OCI-LY7 (cell line): Measurements from ENCODE around the gene TTC16. TPM values are rescaled to one million over a fixed set of nuclear protein-coding genes. Genes with fewer than 3 reads are reported as not detected.

Experiments
- BruUV-seq: library from RNA; stranded (reverse); fragments of 400-500 nt; replicated peaks from 2 replicates; lab custom pipeline; 2021; lab: Mats Ljungman, UMichigan
- CTCF ChIA-PET: fragments of 300-600 bp; sonication (Branson Sonifier 250); formaldehyde crosslinking; loops from one replicate; lab custom pipeline; 2022; ENCODE audit warnings: antibody characterized with exemption; ENCODE audit not compliant: unreplicated experiment; lab: Charles Lee
- POLR2A ChIA-PET: fragments of 300-600 bp; sonication (Branson Sonifier 250); formaldehyde crosslinking; loops from one replicate; lab custom pipeline; 2022; ENCODE audit warnings: antibody characterized with exemption; lab: Charles Lee
- DNase-seq: peaks from one replicate; pipeline ENCODE4 v3.0.0-alpha.2; 2015; ENCODE audit warnings: low spot score
- H2AFZ ChIP-seq: fragments of 200-600 bp; sonication (generic), shearing (Covaris generic); 2 replicates; pipeline ENCODE4 v1.6.1; 2014; ENCODE audit warnings: mild to moderate bottlenecking, antibody characterized with exemption, low read length, moderate library complexity
- H3K27ac ChIP-seq: fragments of 200-600 bp; sonication (generic); 2 replicates; pipeline ENCODE4 v1.5.1; 2014; ENCODE audit warnings: mixed run types, low read depth, mild to moderate bottlenecking, moderate library complexity, low read length, inconsistent platforms; ENCODE audit not compliant: poor library complexity, severe bottlenecking
- H3K36me3 ChIP-seq: fragments of 200-600 bp; sonication (generic); 2 replicates; pipeline ENCODE4 v1.6.1; 2014; ENCODE audit warnings: mild to moderate bottlenecking, antibody characterized with exemption, low read length, moderate library complexity, mixed read lengths; ENCODE audit not compliant: insufficient read depth
- H3K4me1 ChIP-seq: fragments of 200-600 bp; sonication (generic); 2 replicates; pipeline ENCODE4 v1.5.1; 2014; ENCODE audit warnings: mild to moderate bottlenecking, low read length; ENCODE audit not compliant: insufficient read depth, poor library complexity, severe bottlenecking
- H3K4me2 ChIP-seq: fragments of 200-600 bp; sonication (generic); 2 replicates; pipeline ENCODE4 v1.6.1; 2014; ENCODE audit warnings: mild to moderate bottlenecking, low read length
- H3K4me3 ChIP-seq: fragments of 200-600 bp; sonication (generic); 2 replicates; pipeline ENCODE4 v1.5.1; 2014; ENCODE audit warnings: mild to moderate bottlenecking, low read depth, low read length; ENCODE audit not compliant: poor library complexity, severe bottlenecking
- H3K79me2 ChIP-seq: fragments of 200-600 bp; sonication (generic); 2 replicates; pipeline ENCODE4 v1.6.1; 2016; ENCODE audit warnings: low read depth, mild to moderate bottlenecking, low read length, moderate library complexity, mixed read lengths; ENCODE audit not compliant: insufficient read depth
- H3K9me2 ChIP-seq: fragments of 200-600 bp; sonication (generic); 2 replicates; pipeline ENCODE4 v1.6.1; 2016; ENCODE audit warnings: mild to moderate bottlenecking, low read length, mixed read lengths; ENCODE audit not compliant: insufficient read depth
- H3K9me3 ChIP-seq: fragments of 200-600 bp; sonication (generic); 2 replicates; pipeline ENCODE4 v1.6.1; 2014; ENCODE audit warnings: mild to moderate bottlenecking, mixed run types, low read length, mixed read lengths
- H4K20me1 ChIP-seq: fragments of 200-600 bp; sonication (generic); 2 replicates; pipeline ENCODE4 v1.6.1; 2014; ENCODE audit warnings: mild to moderate bottlenecking, antibody characterized with exemption, low read length, moderate library complexity, mixed read lengths; ENCODE audit not compliant: insufficient read depth
- EZH2phosphoT487 ChIP-seq: fragments of 200-600 bp; sonication (generic); IDR thresholded peaks from 2 replicates; pipeline ENCODE4 v1.6.1; 2018; ENCODE audit warnings: low read depth, borderline replicate concordance, mild to moderate bottlenecking, mixed run types, antibody characterized with exemption, low read length, moderate library complexity, mixed read lengths
- intact Hi-C: fragments of 100-400 bp; cut with micrococcal nuclease; formaldehyde crosslinking; loops from one replicate; pipeline ENCODE4 v1.10.0; 2022; ENCODE audit not compliant: unreplicated experiment
- total RNA-seq, 2 experiments: library from RNA; depleted of rRNA in 1 of 2; stranded (reverse); fragments of >200 nt in 1 of 2; shearing (Covaris generic) in 1 of 2; gene quantifications; 2 replicates each; pipeline ENCODE4 v1.2.3, GENCODE V29; 2014 to 2022
- TF ChIP-seq, protein P1 (sequence below): fragments of 200-600 bp; sonication (generic); conservative IDR thresholded peaks from 2 replicates; pipeline ENCODE4 v1.5.1; 2014; ENCODE audit warnings: mild to moderate bottlenecking, antibody characterized with exemption, low read length, moderate library complexity, mixed read lengths

Gene TTC16
- total RNA-seq, 2 experiments from 2014 or later = not detected

DNA sequence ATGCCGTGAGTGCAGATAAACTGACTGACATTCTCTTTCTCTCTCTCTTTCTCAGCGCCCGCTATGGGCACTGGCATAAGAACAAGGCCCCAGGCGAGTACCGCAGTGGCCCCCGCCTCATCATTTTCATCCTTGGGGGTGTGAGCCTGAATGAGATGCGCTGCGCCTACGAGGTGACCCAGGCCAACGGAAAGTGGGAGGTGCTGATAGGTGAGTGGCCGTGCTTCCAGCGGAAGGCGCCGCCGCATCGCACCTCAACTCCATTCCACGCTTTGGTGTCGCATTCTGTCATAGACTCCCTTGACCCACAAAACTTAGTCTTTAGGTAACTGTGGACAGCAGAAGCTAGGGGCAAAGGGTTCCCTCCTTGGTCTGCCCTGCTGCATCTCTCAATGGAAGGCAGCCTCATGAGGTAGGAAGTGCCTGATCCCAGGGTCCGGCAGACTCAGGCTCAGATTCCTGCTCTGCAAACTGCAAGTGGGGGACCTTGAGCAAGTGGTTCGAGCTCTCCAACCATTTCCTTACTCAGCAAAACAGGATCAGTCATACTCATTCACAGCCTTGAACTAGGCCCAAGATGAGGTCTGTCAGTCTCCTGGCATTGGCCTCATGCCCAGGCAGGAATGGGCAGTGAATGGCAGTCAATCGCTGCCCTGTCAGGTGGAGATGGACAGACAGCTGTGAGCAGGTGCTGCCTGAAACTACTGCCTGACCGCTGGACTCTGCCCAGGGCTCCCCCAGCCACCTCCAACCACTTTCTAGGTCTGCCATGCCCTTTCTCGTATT, 33.3 kb upstream of the TTC16 start:
- no peak for DNase-seq
- H2AFZ ChIP-seq = no peak overlapping the region
- TF ChIP-seq, protein P1, sequence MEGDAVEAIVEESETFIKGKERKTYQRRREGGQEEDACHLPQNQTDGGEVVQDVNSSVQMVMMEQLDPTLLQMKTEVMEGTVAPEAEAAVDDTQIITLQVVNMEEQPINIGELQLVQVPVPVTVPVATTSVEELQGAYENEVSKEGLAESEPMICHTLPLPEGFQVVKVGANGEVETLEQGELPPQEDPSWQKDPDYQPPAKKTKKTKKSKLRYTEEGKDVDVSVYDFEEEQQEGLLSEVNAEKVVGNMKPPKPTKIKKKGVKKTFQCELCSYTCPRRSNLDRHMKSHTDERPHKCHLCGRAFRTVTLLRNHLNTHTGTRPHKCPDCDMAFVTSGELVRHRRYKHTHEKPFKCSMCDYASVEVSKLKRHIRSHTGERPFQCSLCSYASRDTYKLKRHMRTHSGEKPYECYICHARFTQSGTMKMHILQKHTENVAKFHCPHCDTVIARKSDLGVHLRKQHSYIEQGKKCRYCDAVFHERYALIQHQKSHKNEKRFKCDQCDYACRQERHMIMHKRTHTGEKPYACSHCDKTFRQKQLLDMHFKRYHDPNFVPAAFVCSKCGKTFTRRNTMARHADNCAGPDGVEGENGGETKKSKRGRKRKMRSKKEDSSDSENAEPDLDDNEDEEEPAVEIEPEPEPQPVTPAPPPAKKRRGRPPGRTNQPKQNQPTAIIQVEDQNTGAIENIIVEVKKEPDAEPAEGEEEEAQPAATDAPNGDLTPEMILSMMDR = no peak
- no peak for TF ChIP-seq EZH2phosphoT487
- no TSS peak for BruUV-seq
- no peak overlapping the region for H3K4me3 ChIP-seq
- no peaks in the 10 kb centered on the region for H3K4me1 ChIP-seq
- H3K27ac ChIP-seq = no peak overlapping the region
- H3K4me2 ChIP-seq = no peak overlapping the region
- no peaks in the 10 kb centered on the region for H4K20me1 ChIP-seq
- H3K9me3 ChIP-seq = no peaks in the 10 kb centered on the region
- no peaks in the 10 kb centered on the region for H3K9me2 ChIP-seq
- intact Hi-C loops = no loop called here
- POLR2A ChIA-PET = no interaction called here
- H3K79me2 ChIP-seq = no peaks in the 10 kb centered on the region
- no peaks in the 10 kb centered on the region for H3K36me3 ChIP-seq
- CTCF ChIA-PET = no interaction called here

DNA sequence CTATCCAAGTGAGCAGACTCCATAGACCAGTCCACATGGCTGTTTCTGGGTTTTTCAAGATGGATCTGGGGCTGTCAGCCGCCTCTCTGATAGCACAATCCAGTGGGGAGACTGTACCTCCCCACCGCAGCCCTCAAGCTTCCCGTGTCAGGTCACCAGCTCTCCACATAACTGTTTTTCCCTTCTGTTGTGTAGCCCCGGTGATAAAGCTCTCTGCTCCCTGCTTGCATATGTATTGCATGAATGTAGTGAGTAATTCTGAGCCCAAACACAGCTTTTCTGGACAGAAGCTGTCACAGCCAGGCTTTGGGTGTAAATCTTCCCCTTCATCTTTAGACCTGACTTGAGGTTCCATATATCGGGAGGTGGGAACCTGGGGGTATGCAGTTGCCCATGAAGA, 32.2 kb upstream of the TTC16 start:
- Histone ChIP-seq H3K9me3 (no peaks in the 10 kb centered on the region), H3K4me3 (no peak overlapping the region), H3K4me1 (no peaks in the 10 kb centered on the region), H3K36me3 (no peaks in the 10 kb centered on the region), H3K9me2 (no peaks in the 10 kb centered on the region), H3K27ac (no peak overlapping the region), H4K20me1 (no peaks in the 10 kb centered on the region), H2AFZ (no peak overlapping the region), H3K4me2 (no peak overlapping the region), H3K79me2 (no peaks in the 10 kb centered on the region)
- TF ChIP-seq, protein P1 = no peak
- TF ChIP-seq EZH2phosphoT487 = no peak
- ChIA-PET CTCF (no interaction called here), POLR2A (interaction anchor here (1.0 kb wide), 1 partner anchor 38 kb away, joined by 4 read pairs; no protein-coding TSS in a partner anchor)
- no TSS peak for BruUV-seq
- intact Hi-C loops = no loop called here
- DNase-seq = no peak

DNA sequence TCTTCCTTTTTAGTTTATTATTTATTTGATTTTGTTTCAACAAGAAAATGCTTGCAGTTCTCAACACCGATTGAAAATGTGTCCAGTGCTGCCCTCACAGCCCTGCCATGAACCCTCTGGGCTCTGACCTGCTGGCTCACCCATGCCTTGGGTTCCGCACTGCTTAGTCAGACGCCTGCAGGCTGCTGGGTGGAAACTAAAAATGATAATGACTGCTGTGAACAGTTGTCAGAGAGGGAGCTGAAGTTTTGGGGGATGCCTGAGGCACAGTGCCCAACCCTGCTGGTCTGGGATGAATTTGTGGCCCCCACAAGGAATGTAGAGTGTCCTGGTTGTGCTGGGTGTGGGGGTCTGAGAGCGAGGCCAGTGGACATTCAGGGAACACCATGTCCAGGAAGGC, 31.3 kb upstream of the TTC16 start:
- POLR2A ChIA-PET = interaction anchor here (1.0 kb wide), 1 partner anchor 38 kb away, joined by 4 read pairs; no protein-coding TSS in a partner anchor
- Histone ChIP-seq H3K36me3 (no peaks in the 10 kb centered on the region), H3K9me2 (no peaks in the 10 kb centered on the region), H2AFZ (no peak overlapping the region), H3K4me3 (no peak overlapping the region), H3K9me3 (no peaks in the 10 kb centered on the region), H3K4me2 (no peak overlapping the region), H4K20me1 (no peaks in the 10 kb centered on the region), H3K79me2 (no peaks in the 10 kb centered on the region), H3K27ac (no peak overlapping the region), H3K4me1 (no peaks in the 10 kb centered on the region)
- no peak for DNase-seq
- intact Hi-C loops = no loop called here
- CTCF ChIA-PET = no interaction called here
- no TSS peak for BruUV-seq
- TF ChIP-seq, protein P1 = no peak
- no peak for TF ChIP-seq EZH2phosphoT487
